Measurements from ENCODE around the gene FABP3.

FABP3 gene

DNA sequence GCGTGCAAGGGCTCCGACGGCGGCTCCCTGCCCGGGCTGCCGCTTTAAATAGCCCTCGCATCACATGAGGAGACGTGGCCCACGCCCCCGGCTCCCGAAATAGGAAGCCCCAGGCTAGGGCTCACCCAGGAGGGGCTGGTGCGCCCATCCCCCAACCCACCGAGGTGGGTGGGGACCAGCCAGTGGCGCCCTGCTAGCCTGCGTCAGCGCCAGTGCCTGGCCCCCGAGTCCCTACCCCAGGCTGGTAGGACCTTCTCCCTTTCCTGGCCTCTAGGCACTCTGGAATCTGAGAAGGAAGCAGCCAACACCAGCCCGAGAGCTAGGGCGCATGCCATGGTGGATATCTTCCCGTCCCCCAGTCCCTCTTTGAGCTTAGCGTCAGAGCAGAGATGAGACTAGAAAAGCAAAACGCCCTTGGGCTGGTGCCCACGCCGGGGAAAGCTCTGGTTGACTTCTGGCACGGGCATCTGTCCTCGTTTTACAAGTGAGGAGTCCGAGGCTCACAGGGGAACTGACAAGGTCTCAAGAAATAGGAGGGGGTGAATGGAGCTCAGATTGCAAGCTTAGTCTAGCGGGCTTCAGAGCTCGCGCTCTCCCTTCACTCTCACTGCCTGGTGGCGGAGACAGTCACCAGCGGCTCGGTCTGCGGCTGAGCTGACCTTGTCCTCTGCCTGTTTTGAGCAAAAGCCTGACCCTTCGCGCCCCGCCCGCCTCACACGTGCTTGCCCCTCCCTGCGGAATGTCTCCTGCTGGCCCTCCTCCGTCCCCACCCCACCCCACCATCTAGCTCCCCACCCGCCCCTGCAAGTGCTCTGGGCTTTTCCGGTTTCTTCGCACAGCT, at the start of gene FABP3:
Gene FABP3, minus strand, starts transcription at position 21 of the 841 bp plus-strand sequence. CDS start 62 bp downstream, outside the sequence.
- no peak for DNase-seq (ENCODE audit: low read depth in 2 of 2)

GRCh38 chr1:31421371-31422040, 48.6 kb upstream of the FABP3 start:
- no peak for DNase-seq (ENCODE audit: low read depth in 2 of 2)

- DNase-seq (ENCODE audit: low read depth in 2 of 2) = no peak
Observed at GRCh38 chr1:31420716-31421115, 47.8 kb upstream of the FABP3 start.

DNA sequence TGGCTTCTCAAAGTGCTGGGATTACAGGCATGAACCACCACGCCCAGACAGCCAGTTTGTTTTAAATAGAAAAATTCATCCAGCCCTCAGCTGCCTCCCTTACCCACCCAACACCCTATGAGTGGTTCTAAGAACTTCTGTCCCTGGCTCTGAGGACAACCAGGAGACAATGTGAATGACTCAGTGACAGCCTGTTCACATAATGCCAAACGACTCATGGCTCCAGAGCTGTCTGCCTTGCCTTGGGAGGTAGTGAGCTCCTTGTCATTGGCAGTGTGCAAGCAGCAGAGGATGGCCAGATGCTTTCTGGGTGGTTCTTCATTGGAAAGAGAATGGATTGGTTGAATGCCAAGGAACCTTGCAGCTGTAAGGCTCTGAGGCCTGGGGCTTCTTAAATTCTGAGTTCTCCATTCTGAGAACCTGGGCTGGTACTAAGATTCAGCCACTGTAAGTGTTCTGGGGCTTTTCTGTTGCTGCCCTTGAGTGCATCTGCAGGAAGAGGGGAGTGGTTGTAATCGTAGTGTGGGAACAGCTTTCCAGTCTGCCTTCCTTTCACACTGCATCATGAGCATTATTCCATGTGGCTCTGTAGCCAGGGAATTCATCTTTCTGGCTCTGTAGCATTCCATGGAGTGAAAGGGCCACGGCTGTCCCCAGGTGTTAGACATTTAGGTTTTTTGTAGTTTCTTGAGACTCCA, 45.9 kb upstream of the FABP3 start:
- no peak for DNase-seq (ENCODE audit: low read depth in 2 of 2)

- no peak for DNase-seq (ENCODE audit: low read depth in 2 of 2)
Observed at GRCh38 chr1:31417148-31417547, 44.3 kb upstream of the FABP3 start.

GRCh38 chr1:31416101-31416736, 43.3 kb upstream of the FABP3 start:
- DNase-seq (ENCODE audit: low read depth in 2 of 2) = no peak

DNA sequence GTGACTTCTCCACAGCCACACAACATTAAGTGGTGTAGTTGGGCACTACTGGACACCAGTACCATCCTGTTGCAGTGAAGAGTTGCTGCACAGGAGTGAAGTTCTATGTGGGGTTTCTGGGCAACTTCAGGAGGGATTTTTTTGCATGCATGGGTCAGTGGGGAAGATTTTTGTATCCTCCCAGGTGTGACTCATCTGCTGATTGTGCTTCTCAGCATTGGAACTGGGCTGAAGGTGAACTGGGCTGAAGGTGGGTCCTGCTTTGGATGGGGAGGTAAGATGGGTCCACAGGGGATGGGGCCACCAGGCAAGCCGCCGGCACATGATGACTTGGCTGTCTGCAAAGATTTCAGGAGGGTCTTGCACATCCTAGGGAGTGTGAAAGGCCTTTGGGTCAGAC, 42.8 kb upstream of the FABP3 start:
- no peak for DNase-seq (ENCODE audit: low read depth in 2 of 2)

- no peak for DNase-seq (ENCODE audit: low read depth in 2 of 2)
Observed at GRCh38 chr1:31414980-31415370, 42.1 kb upstream of the FABP3 start.

DNA sequence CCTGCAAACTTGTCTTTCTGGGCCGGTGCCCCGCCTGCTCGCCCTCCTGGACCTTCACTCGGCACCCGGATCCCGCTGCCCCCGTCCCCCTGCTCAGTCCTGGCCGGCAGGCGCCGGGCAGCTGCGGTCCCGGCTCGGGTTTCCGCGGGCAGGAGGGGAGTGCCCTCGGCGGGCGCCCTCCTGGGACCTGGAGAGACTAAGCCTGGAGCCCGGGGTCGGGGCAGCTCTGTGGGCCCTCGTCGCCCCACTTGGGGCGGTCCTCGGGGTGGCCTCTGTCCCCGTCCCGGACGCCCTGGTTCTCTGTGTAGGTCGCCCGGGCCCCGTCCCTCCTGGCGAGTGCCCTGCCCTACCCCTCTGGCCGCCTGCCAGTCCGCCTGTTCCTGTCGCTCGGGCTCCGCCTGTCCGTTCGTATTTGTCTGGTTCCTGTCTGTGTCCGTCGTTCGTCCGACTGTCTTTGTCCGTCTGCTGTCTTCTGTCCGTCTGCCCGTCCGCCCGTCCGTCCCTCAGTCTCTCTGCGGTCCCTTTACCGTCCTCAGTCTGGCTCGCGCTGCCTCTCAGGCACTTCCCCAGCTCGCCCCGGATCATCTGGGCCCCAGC, 40.6 kb upstream of the FABP3 start:
- DNase-seq (ENCODE audit: low read depth in 2 of 2) = no peak

- DNase-seq (ENCODE audit: low read depth in 2 of 2) = no peak
Observed at GRCh38 chr1:31412732-31413404, 40.0 kb upstream of the FABP3 start, which contains the start of gene SERINC2. TSS of gene SERINC2 (plus strand) at chr1:31413213. CDS start at chr1:31413266, 53 bp downstream.

DNA sequence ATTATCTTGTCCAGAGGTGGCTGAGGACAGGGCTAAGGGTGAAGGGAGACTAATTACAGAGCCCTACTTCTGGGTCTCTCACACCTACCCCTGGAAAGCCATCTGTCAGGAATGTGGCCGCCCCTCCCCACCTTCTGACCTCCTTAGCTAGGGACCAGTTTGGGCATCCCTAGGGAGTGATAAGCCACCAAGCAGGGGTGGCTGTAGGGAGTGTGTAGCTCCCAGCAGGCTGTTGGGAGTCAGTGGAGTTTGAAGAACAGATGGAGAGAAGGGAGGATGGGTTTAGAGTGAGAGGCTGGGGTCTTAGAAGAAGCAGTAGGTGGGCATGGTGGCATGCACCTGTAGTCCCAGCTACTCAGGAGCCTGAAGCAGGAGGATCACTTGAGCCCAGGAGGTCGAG, 39.3 kb upstream of the FABP3 start:
- no peak for DNase-seq (ENCODE audit: low read depth in 2 of 2)

DNA sequence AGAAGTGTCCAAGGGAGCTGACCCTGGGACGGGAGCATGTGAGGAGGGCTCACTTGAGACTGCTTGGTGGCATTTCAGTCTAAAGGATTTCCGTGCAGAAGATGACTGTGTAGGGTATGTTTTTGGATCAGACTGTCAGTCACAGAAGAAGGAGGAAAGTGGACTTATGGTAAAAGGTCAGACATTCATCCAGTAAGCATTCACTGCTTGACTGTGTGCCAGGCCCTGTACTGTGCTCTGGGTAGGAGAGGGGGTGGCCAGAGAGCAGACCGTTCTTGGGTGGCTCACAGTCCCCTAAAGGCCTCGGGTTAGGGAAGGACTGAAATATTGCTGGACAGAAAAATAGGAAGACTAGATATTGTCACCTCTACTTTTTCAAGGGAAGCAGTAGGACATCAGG, 38.0 kb upstream of the FABP3 start:
- DNase-seq (ENCODE audit: low read depth in 2 of 2) = no peak

GRCh38 chr1:31409946-31410858, 37.3 kb upstream of the FABP3 start:
- DNase-seq (ENCODE audit: low read depth in 2 of 2) = no peak

DNA sequence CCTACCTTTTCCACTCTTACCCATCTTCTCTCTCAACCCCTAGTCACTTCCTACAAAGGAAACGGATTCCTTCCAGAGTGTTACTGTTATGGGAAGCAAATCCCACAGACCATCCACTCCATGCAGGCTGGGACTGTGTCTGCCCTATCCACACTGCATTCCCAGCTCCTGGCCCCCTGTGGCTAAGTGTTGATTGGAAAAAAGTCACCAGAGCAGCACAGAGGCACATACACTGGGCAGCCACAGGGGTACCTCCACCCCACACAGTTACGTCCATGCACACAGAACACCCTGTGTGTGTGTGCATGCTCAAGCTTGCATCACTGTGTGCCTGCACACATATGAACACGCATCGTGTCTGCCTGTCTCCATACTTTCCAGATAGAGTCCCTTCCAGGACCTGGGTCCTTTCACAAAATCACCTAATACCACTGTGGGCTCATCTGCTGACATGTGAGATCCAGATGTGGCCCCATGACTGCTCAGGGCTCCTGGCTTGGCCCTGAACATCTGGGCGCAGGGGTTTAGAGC, 36.0 kb upstream of the FABP3 start:
- DNase-seq (ENCODE audit: low read depth in 2 of 2) = no peak

DNA sequence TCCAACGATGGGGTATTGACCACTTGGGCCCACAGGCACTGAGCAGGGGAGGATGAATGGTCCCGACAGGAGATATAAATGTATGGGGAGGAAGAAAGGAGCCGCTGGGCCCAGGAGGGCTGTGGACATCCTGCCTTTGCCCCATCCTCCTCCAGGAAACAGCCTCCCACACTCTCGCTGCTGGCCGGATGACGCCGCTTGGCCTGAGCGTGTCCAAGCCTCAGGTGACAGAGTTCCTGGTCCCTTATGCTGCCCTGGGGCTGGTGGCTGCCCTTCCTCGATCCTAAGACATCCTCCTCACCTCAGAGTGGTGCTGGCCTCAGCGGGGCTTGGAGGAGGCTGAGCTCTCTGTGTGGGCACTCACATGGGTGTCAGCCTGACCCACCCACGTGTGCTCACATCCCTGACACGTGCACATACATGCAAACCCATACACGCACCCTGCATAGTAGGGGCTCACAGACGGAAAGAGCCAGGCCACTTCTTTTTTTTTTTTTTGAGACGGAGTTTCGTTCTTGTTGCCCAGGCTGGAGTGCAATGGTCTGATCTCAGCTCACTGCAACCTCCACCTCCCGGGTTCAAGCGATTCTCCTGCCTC, 34.3 kb upstream of the FABP3 start:
- no peak for DNase-seq (ENCODE audit: low read depth in 2 of 2)

DNA sequence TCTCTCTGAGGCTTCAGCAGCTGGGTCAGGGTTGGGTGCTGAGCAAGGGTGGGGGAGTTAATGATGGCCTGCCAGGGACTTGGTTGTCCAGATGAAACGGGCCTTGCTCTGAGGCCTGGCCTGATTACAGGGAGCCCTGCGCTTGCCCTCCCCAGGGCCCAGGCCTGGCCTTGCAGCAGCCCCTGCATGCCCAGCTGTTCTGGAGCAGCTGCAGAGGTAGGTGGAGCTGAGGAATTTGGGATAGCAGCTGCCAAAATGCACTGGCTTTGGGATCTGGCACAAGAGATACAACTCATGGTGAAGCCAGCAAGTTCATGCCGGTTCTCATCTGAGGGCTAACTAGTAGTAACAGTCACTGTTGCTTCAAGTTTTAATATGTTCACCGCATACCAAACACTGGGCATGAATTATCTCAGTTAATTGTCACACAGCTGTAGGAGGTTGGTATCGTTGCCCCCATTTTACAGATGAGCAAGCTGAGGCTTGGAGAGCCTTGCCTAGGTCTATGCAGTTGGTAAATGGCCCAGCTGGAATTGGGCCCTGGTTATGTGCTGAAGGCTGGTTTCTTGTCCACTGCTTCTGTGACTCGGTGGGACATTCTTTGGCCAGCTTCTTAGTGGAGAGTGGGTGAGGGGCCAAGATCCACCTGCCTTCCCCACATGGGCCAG, 32.8 kb upstream of the FABP3 start:
- DNase-seq (ENCODE audit: low read depth in 2 of 2) = no peak

DNA sequence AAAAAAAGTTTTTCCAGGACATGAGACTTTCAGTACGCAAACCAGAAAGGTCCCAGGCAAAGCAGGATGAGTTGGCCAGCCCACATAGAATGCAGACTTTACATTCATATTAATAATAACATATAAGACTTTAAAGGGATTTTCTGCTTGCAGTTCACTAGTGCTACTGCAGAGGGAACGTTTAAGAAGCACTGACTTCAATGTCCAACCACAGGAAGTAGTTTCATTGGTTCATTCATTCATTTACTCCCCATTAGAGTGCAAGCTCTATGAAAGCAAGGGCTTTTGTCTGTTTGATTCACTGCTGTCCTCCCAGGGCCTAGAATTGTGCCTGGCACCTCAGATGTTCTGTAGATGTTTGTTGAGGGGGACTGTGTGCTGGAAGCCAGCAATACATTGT, 28.4 kb upstream of the FABP3 start:
- DNase-seq (ENCODE audit: low read depth in 2 of 2) = no peak

DNA sequence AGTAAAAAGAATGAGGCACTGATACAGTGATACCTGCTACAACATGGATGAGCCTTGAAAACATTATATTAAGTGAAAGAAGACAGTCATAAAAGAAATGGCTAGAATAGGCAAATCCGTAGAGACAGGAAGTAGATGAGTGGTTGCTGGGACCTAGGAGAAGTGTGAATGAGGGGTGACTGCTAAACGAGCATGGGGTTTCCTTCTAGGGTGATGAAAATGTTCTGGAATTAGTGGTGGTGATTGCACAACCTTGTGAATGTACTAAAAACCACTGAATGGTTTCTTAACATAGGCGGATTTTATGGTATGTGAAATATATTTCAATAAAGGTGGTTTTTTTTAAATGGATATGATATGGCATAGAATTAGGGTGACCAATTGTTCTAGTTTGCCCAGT, 27.5 kb upstream of the FABP3 start:
- no peak for DNase-seq (ENCODE audit: low read depth in 2 of 2)

- DNase-seq (ENCODE audit: low read depth in 2 of 2) = no peak
Observed at GRCh38 chr1:31399976-31400375, 27.1 kb upstream of the FABP3 start.

Measured in stimulated activated CD8-positive, alpha-beta memory T cell treated with anti-CD3 and anti-CD28 coated beads, Interleukin-7, amount 100 ng/mL, for 1 hour (primary cell).